Stimulated activated CD4-positive, alpha-beta T cell treated with anti-CD3 and anti-CD28 coated beads, Interleukin-4, amount 100 ng/mL, for 1 hour (primary cell): Measurements from ENCODE around the gene UNC5C.

Source experiments
- DNase-seq: peaks from one replicate; pipeline ENCODE4 v3.0.0-alpha.2; 2020

Gene UNC5C

DNA sequence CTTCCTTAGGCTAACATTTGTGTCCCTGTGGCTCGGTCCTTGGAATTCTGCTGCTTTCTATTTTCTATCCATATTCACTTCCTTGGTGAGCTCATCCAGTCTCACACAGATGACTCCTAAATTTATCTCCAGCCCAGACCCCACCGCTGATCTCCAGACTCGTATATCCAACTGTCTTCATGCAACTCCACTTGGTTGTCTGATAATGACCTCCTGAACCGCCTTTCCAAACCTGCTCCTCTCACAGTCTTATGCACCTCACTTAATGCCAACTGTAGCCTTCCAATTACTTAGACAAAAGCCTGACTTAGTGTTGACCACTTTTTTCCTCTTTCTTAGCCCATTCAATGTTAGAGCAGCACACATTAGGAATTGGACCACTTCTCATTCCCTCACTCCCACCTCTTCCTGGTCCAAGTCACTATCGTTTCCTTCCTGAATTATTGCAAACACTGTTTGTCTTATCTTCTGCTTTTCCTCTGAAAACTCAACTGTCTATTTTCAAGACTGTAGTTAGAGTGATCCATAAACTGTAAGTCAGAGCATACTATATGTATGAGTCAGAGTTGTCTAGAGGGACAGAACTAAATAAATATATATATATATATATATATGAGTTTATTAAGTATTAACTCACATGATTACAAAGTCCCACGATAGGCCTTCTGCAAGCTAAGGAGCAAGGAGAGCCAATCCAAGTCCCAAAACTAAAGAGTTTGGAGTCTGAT lies 292.5 kb downstream of the UNC5C start:
- no peak for DNase-seq

DNA sequence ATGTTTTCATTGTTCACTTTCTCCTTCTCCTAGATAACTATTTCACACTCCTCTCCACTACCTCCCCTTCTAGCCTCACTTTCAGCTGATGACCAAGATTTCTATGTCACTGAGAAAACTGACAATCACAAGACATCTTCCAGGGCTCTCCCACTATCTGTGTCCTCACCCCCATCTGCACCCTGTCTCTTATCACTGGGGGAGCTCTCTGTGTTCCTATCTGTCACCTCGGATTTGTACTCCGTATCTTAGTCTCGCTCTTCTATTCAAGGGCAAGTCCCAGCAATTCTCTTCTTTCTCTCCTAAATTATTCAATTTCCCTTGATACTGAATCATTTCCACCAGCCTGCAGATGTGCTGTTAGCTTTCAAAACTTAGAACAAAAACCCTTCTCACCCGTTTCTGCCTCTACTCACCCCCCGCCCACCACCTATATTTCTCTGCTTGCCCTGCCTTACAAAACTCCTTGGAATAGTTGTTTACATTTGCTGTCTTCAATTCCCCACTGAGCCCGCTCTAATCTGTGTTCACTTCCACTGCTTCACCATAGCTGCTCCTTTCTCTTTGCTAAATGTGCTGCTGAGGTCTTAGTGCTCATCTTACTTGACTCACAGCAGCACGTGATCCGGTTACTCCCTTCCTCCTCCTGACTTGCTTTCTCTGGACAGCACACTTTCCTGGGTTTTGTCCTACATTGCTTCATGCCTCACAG lies 293.2 kb downstream of the UNC5C start:
- DNase-seq = no peak

DNA sequence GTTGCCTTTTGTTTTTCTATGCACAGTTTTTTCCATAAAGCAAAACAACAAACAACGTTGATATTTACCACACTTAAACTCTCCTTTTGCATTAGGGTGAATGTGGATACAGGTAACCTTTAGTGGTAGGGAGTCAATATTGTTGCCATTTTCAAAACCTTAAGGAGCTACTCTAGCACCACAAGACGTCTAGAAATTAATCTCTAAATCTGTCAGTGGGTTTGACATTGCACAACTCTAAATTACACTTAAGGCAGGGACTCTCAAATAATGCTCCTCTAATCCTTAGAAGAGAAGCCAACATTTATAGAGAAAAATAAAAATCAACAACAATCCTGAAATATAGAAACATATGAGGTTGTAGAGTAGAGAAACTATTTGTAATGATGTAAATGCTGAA lies 297.2 kb downstream of the UNC5C start:
- DNase-seq = no peak

DNA sequence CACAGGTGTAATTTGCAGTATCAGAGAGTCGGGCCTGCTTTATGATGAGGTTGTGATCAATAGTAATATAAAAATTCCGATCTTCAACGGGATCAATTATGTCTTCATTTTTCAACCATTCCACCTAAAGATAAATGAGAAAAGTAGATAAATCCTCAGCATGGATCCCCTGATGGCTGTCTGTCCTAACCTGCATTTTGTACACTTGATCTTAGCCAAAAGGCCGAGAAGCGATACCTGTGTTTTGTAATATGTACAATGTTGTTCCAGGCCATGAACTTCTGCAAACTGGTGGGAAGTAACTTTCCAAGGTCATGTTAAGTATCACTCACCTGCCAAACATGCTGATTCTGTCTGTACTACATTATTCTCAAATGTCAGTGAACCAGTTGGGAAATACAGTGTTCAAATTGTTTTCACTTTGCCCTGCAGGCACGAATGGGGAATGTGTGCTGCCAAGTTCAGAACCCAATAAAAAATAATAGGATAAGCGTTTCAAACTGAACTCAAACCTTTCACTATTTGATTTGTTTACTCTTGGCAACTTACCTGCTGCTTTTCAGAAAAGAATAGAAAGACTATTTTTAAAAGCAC lies 298.1 kb downstream of the UNC5C start:
- no peak for DNase-seq

DNA sequence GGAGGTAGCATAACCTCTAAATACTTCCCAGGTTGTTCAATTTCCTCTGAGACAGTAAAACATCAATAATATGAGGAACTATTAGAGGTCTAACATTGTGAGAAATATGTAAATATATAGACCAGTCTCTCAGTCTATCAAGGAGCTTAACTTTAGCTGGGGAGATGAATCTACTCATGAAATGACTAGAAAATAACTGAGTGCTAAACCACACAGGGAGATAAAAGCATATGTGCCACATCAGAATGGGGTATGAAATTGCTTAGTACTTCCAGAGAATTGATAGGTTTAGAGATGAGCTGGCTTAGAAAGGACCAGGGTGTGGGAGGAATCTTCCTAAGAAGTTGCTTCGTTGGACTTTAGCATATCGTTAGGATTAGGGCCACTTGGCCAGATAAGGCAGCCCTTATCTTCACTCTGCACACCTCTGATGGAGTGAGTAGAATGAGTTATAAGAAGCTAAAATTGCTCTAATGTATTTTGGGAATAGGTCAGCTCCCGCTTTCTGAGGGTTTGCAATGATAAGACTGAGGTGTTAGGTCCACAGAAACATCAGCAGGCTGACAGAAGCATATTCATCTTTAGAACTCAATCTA lies 299.2 kb downstream of the UNC5C start:
- no peak for DNase-seq

DNA sequence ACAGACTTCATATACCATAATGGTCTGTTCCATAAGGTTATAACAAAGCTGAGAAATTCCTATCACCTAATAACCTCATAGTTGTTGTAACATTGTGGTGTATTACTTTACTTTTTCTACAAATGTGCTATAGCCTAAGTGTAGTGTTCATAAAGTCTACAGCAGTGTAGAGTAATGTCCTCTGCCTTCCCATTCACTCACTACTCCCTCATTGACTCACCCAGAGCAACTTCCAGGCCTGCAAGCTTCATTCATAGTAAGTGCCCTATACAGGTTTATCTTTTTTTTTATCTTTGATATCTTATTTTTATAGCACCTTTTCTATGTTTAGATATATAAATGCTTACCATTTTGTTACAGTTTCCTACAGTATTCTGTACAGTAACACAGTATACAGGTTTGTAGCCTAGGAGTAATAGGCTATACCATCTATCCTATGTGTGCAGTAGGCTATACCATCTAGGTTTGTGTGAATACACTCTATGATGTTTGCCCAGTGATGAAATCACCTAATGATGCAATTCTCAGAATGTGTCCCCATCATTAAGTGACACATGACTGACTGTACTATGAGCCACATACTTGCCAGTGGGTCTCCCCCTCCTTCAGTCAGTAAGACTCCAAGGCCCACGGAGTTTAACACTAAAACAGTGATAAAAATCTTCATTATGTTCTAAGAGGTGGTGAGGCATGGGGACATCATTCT lies 299.9 kb downstream of the UNC5C start:
- DNase-seq = no peak

DNA sequence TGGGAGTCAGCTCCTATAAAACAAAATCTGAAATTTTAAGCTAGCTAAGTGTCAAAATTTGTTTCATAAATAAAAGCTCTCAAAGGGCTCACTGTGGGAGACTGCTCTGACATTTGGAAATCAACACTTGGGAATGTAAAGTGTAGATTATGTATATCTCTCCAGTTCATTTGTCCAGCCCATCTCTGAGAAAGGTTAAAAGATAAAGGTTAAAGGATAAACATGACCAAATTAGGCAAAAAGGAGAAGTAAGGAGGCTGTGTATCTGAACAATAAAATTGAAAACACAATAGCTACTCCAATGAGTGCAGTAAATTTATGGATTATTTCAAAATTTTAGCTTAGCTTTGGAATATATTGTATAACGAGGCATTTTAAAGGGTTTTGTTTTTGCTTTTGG lies 304.9 kb downstream of the UNC5C start:
- no peak for DNase-seq

DNA sequence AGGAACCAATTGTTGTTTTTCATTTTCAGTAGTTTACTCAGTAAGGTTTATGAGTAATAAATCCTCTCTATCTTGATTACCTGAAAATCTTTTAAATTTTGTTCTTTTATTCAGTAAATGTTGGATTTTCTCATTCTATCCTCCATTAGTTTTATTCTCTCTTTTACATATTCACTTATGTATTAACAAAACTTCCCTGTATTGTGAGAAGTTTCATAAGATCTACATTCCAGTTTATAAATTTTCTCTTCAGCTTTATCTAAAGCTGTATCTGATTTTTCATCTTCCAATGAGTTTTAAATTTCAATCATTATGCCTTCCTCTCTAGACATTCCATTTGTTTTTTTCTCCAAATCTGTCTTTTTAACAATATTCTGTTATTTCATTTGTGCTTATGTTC lies 310.2 kb downstream of the UNC5C start:
- no peak for DNase-seq

DNA sequence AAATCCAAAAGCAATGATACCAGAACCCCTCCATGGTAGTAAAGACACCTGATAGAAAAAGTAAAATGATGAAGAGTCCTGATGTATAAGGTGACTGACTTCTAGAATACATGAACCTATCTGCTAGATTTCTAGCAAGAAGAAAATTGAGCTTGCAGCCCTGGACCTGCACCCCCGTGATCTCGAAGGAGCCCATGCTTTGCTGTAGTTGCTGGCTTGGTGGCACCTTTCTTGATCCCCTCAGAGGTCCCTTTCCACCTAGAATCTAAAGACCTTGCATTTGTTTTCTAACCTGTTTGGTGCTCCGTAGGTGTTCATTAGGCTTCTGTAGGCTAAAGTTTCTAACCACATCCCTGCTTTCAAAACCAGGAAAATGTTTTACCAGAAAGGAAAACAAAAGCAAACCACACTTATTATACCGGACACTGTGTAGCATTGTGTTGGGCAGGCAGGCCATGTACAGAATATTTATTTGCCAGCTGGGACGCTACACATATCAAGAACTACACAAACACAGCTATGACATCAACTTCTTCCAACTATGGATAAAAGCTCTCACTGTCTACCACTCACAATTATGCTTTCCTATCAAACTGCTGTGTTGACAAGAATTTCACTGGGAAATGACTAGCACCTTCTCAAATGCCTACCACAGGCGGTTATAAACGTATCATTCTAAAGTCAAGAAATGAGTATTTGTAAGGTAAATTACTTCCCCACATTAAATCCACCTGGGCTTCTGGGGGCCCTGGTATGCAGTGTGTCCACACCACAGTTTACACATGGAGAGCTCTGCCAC lies 316.2 kb downstream of the UNC5C start:
- DNase-seq = no peak

DNA sequence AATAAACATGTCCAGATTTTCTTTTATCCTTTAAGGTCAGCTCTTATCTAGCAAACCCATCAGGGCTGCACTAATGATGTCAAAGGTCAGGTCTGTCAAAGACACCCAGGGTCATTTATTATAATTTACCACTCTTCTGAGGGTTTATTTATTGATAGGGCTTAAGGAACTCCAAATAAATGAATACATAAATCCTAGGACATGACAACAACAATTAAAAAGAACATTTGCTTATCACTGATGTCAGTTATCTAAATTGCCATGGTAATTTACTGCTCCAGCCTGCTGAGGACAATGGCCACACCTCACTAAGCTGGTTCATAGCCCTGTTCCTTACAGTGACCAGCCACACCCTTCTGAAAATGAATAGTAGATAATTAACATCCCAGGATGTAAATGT lies 317.1 kb downstream of the UNC5C start:
- no peak for DNase-seq

DNA sequence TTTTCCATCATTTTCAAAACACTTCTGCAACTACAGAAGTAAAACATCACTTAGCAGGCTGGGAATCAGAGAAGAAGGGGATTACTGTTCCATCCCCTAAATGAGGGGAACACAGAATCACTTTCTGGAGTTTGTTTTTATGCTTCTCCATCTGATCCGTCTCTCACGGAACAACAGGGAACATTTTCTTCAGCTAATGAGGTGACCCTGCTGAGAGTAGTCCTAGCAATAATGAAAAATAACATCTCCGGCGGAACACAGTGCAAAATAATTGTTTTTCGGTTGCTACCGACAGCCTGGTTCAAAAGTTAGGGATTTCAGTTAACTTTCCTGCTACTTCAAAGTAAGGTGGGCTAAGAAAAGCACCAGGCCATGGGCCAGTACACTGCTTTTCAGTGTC lies 322.9 kb downstream of the UNC5C start:
- DNase-seq = no peak

DNA sequence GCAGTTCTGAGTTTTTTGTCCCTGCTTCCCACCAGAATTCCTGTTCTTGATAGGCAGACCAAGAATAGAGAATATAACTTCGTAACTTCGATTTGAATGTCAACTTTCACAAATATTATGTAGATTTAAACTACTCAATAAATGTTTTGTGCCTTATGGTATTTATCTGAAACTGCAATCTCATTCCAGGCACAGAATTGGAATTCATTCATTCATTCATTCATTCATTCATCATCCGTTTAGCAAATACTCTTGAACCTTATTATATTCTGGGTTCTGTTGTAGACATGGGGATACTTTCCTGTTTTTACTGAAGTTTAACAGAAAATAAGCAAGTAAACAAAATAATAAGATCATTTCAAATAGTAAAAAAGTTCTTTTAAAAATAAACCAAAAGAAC lies 324.4 kb downstream of the UNC5C start:
- no peak for DNase-seq

DNA sequence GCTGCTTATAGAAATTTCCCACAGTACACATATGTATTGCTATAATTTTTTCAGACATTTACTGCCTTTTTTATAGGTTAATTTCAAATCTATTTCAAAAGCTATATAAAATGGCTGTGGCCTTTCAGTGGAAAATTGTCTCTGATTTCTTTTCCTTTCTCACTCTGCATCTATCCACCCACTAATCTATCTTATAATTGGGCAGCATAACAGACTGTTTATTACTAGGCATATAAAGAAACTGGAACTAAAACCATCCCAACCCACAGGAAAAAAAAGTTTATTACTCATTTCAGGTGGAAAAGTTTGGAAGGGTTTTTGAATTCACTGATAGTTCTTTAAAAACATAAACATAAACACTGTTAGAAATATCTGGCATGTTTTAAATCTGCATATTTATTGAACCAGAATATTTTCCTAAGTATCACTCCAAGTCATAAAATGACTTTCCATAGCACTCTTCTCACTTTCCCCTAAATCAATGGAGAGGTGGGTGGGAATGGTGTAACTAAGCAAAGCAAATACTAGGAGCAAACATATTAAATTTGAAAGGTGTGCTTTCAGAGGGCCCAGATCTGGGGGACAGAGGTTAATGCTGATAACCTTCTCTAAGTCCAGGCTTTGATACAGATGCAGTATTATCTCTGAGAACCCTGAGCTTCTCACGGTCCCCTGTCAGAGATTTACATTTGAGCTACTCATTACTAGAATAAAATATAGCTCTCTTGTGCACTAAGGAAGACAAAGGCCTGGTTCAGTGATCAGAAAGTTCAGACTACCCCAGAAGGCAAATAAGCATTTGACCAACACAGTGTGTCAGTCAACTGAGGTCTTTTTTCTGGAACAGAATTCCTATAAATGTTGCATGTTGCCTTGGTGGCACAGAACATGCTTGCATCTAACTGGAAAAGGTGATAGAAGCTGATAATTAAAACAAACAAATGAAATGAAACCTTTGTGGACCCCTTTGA lies 328.3 kb downstream of the UNC5C start:
- no peak for DNase-seq

DNA sequence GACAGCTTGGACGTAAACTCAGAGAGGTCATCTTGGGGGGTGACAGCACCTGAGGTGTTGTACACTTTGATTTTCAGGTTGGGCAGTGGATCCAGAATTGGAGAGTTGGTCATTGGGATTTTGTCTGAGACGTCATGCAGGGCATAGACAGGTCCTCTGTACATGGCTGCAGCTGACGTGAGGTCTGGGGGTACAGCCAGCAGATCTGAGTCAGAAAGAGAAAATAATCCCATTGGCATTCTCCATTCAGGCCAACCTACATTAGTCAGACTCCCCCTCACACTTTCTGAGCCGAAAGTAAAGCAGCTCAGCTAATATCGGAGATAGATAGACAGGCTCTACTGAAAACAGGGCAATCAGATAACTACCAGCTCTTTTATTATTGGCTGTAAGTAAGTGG lies 329.7 kb downstream of the UNC5C start:
- no peak for DNase-seq

DNA sequence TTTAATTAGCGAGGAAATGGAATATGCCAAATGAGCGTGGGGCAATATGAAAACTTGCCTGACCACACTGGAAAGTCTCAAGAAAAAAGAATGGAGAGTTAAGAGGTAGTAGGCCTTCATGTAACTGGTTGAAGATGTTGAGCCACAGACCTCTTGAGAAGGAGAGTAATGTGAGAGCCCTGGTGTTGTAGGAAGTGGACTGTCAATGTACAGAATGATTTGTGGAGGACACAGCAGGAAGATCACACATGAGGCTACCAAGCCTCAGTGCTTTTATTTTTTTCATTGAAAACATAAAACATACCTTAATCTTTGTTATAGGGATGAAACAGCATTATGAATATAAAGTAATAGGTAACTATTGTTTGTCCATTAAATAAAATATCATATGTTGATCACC lies 331.6 kb downstream of the UNC5C start:
- DNase-seq = no peak

DNA sequence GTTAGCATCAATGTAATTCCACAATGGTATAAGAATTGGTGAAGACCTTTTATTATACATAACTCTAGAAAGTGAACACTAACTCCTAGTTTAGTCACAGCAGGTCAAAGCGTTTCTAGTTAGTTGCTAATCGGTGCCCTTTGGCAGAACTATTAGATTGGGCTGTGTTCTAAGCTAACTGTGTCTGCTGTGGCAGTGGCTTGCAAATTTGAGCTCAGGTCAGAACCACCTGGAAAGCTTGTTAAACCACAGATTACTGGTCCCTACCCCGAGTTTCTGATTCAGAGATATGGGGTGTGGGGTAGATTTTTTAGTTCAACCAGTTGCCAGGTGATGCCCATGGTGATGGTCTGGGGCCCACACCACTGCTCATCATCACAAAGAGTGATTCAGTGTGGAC lies 332.1 kb downstream of the UNC5C start:
- DNase-seq = no peak

DNA sequence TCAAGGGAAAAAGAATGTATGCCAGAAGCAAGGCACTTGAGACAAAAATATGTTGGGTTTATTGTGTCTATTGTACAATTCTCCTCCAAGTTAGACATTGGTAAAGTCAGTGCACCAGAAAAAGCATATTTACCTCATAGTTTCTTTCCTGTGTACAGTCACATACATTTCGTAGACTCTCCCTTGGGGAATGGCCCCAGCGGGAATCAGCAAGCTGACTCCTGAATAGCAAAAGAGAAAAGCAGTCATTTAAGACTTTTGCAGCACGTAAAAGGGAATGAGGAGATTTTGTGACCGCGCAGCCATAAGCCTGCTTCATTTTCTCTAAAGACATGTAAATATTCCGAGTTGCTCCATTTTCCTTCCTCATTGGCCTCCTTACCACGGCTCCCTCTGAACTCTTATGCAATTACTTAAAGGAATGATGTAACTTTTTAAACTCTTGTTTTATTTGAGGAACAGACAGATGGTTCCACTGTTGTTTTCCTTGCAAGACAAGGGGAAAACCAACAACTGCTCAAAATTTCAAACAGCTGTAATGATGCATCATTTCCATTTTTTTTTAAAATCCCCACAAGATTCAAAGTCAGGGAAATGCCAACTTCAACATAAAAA lies 332.7 kb downstream of the UNC5C start:
- DNase-seq = no peak

DNA sequence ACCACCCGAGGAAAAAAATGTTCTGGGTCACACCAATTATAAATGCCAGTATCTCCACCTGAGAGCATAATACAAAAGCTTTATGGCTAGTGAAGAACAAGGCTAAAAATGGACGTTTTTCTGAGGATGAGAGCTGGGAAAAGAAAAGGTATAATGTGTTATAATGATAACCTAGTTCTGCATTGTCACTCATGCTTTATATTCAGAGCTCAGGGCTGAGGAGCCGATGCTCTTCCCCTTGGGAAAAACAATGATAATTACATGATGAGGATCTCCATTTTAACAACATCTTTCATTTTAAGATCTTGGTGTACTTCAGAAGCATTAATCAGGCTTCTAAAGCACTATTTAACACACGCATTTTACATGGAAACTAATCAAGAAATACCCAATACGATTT lies 333.7 kb downstream of the UNC5C start:
- DNase-seq = no peak

DNA sequence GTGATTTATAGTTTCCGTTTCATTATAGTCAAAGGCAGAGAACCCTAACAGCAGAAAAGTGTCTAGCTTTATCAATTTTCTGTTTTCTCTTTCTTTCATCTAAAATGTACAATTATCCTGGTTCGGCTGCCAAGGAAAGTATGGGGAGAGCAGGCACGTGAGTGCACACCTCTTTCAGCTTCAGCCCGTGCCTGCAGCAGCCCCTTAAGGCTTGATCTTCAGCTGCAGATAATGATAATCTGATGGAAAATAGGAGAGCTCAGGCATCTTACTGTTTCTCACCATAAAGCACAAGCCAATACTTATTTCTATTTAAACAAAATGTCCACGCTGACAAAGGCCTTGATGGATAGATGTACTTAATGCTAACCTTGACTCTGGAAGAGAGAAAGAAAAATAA lies 334.4 kb downstream of the UNC5C start:
- no peak for DNase-seq

DNA sequence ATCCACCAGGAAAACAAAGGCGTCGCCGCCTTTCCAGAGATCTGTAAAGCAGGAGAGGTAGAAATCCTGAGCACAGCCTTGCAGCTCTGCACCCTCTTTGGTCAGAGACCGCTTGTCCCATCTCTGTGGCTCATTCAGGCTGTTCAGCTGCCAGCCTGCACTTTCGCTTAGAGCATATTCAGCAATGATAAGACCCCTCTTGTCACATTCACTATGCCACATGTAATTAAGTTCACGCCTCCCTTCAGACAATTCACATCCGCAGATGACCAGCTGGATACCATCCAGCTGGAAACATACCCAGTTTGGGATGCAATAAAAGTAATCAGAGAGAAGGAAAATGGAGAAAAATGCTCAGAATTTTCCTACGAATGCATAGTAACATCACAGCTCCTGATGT lies 335.4 kb downstream of the UNC5C start:
- no peak for DNase-seq

DNA sequence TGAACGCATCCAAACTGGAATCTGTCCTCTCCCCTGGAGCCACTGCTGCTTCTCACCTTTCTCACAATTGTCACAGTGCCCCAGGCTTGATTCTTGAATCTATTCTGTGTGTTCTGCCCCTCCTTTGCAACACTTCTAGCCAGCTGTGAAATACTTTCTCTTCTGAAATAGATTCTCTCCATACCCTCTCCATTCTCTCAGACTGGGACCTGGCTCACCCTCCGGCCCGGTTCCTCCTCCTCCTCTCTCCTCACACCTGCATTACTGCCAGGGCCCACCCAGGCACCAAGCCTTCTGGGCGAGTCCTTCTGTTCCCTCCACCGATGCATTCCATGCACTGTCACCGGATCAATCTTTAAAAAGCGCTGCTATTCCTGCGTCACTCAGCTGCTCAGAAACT lies 336.1 kb downstream of the UNC5C start:
- DNase-seq = no peak
